DND-41 (cell line): ENCODE results near the gene TMEM9.

Experiments used
- ATAC-seq: fragments of 200-7000 bp; cut with Tn5 transposase; 3 replicates; pipeline ENCODE4 v1.9.1; 2021; ENCODE audit warnings: low read depth; ENCODE audit not compliant: insufficient read depth
- DNase-seq: peaks from one replicate; pipeline ENCODE4 v3.0.0-alpha.2; 2020
- H2AFZ ChIP-seq: 2 replicates; pipeline ENCODE4 v1.6.0; 2012; ENCODE audit warnings: low read depth, low read length
- H3K27ac ChIP-seq: 2 replicates; pipeline ENCODE4 v1.5.1; 2012; ENCODE audit warnings: low read length, inconsistent platforms
- H3K27me3 ChIP-seq: fragments of 200-600 bp; sonication (generic); 2 replicates; pipeline ENCODE4 v1.6.0; 2012; ENCODE audit warnings: low read length, mild to moderate bottlenecking, inconsistent platforms; ENCODE audit not compliant: insufficient read depth, poor library complexity
- H3K36me3 ChIP-seq: 2 replicates; pipeline ENCODE4 v1.5.1; 2012; ENCODE audit warnings: low read length, inconsistent platforms; ENCODE audit not compliant: insufficient read depth
- H3K4me1 ChIP-seq: 2 replicates; pipeline ENCODE4 v1.5.1; 2012; ENCODE audit warnings: mild to moderate bottlenecking, low read length; ENCODE audit not compliant: insufficient read depth
- H3K4me2 ChIP-seq: 2 replicates; pipeline ENCODE4 v1.6.0; 2012; ENCODE audit warnings: mild to moderate bottlenecking, moderate library complexity, low read length, inconsistent platforms; ENCODE audit not compliant: insufficient read depth
- H3K4me3 ChIP-seq, 2 experiments: fragments of 200-600 bp in 1 of 2; shearing (Covaris generic) in 1 of 2; 2 replicates each; pipeline ENCODE4 v1.5.1; 2012 to 2016; ENCODE audit warnings: inconsistent platforms in 2 of 2, low read length in 2 of 2, mild to moderate bottlenecking in 2 of 2, low read depth in 1 of 2, moderate library complexity in 1 of 2
- H3K79me2 ChIP-seq: 2 replicates; pipeline ENCODE4 v1.6.0; 2012; ENCODE audit warnings: low read length, inconsistent platforms; ENCODE audit not compliant: insufficient read depth
- H3K9ac ChIP-seq: 2 replicates; pipeline ENCODE4 v1.6.0; 2012; ENCODE audit warnings: low read depth, mild to moderate bottlenecking, inconsistent platforms, low read length, moderate library complexity
- H3K9me3 ChIP-seq: 2 replicates; pipeline ENCODE4 v1.5.1; 2012; ENCODE audit warnings: low read length, moderate library complexity, mild to moderate bottlenecking, inconsistent platforms; ENCODE audit not compliant: insufficient read depth, severe bottlenecking
- H4K20me1 ChIP-seq: 2 replicates; pipeline ENCODE4 v1.6.0; 2012; ENCODE audit warnings: low read length; ENCODE audit not compliant: insufficient read depth
- CTCF ChIP-seq: IDR thresholded peaks from 2 replicates; pipeline ENCODE4 v1.5.1; 2012; ENCODE audit warnings: borderline replicate concordance, low read length, moderate library complexity, mild to moderate bottlenecking; ENCODE audit not compliant: poor library complexity, severe bottlenecking; ENCODE audit errors: extremely low read depth
- EZH2 ChIP-seq: IDR thresholded peaks from 3 replicates; pipeline ENCODE4 v1.6.1; 2012; ENCODE audit warnings: borderline replicate concordance, low read depth, mild to moderate bottlenecking, moderate library complexity, low read length, inconsistent platforms; ENCODE audit not compliant: severe bottlenecking

The TMEM9 gene

DNA sequence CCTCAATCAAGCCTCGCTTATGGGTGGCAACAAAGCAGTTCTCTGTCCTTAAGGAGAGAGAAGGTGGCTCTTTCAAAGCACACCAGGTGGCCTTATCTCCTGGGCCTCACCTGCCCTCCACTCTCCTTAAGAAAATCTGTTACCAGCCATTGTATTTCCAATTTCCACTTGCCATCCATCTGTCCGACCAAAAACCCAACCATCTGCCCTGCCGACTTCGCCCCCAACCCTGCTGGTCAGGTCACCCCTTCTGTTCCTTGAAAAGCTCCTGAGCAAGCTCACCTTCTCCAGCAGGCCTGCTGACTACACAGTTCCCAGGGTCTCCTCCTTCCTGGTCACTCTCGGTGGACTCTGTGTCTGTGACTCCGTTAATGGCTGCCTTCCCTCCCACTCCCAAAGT is 35.7 kb upstream of the TMEM9 start:
- Histone ChIP-seq H2AFZ (no peak overlapping the region), H3K79me2 (no peaks in the 10 kb centered on the region), H3K27ac (no peak overlapping the region), H3K36me3 (no peaks in the 10 kb centered on the region), H3K9ac (no peak overlapping the region), H3K4me1 (no peaks in the 10 kb centered on the region), H3K4me3 (no peak overlapping the region), H3K4me2 (no peak overlapping the region), H3K9me3 (no peaks in the 10 kb centered on the region), H4K20me1 (peaks cover 4% of the 10 kb centered on the region; the same call in 1 of the 2 replicates), H3K27me3 (peaks cover 33% of the 10 kb centered on the region)
- ATAC-seq (no peak), DNase-seq (no peak)
- TF ChIP-seq EZH2 = no peak
- TF ChIP-seq CTCF = no peak

- Histone ChIP-seq H3K4me3 (no peak overlapping the region), H3K36me3 (no peaks in the 10 kb centered on the region), H2AFZ (no peak overlapping the region), H3K79me2 (no peaks in the 10 kb centered on the region), H3K4me1 (no peaks in the 10 kb centered on the region), H3K27me3 (peaks cover 42% of the 10 kb centered on the region), H4K20me1 (peaks cover 4% of the 10 kb centered on the region; the same call in 1 of the 2 replicates), H3K27ac (no peak overlapping the region), H3K4me2 (no peak overlapping the region), H3K9ac (no peak overlapping the region), H3K9me3 (no peaks in the 10 kb centered on the region)
- TF ChIP-seq CTCF (no peak), EZH2 (no peak)
- ATAC-seq (no peak), DNase-seq (no peak)
Measured at GRCh38 chr1:201189085-201189484, 34.8 kb upstream of the TMEM9 start.

- Histone ChIP-seq H3K27me3 (peaks cover 50% of the 10 kb centered on the region), H3K4me2 (no peak overlapping the region), H3K36me3 (no peaks in the 10 kb centered on the region), H3K9me3 (no peaks in the 10 kb centered on the region), H3K4me1 (no peaks in the 10 kb centered on the region), H3K27ac (no peak overlapping the region), H2AFZ (no peak overlapping the region), H3K4me3 (no peak overlapping the region), H3K9ac (no peak overlapping the region), H3K79me2 (no peaks in the 10 kb centered on the region), H4K20me1 (peaks cover 4% of the 10 kb centered on the region; the same call in 1 of the 2 replicates)
- DNase-seq (no peak), ATAC-seq (no peak)
- TF ChIP-seq EZH2 (no peak), CTCF (no peak)
Measured at GRCh38 chr1:201186192-201186591, 31.9 kb upstream of the TMEM9 start.

DNA sequence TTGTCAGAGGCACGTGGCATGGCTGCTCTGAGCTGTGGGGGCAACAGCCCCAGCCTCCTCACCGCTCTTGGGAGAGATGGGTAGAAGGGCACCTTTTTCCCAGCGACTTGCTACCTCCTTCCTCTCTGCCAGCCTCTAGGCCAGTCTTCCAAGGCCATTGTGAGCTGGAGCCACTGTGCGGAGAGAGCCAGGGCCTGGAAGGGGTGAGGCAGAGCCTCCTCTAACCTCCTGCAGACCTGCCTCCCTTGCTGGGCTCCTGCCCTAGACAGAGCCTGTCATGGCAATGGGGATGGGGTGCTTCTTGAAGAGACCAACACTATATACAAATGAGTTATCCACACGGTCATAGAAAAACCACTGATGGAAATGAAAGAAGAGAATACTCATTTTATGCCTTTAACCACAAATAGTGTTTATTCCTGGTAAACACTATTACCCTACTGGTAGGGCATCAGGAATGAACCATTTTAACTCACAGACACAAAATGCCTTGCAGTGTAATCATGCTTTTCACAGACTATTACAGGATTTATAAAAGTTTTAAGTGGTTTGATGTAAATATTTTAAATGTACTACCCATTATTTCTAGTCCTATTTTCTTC is 31.4 kb upstream of the TMEM9 start:
- Histone ChIP-seq H3K9ac (no peak overlapping the region), H3K9me3 (no peaks in the 10 kb centered on the region), H3K27me3 (peaks cover 49% of the 10 kb centered on the region), H3K79me2 (no peaks in the 10 kb centered on the region), H3K4me2 (no peak overlapping the region), H3K27ac (no peak overlapping the region), H3K4me1 (no peaks in the 10 kb centered on the region), H4K20me1 (peaks cover 2% of the 10 kb centered on the region; the same call in 1 of the 2 replicates), H2AFZ (no peak overlapping the region), H3K36me3 (no peaks in the 10 kb centered on the region), H3K4me3 (no peak overlapping the region)
- no peak for TF ChIP-seq CTCF
- TF ChIP-seq EZH2 = no peak
- DNase-seq (no peak), ATAC-seq (no peak)
